A549 (cell line): Measurements from ENCODE around the gene TAS1R3. TPM values are rescaled to one million over a fixed set of nuclear protein-coding genes. Genes with fewer than 3 reads are reported as not detected.

Source experiments
- ATAC-seq, 2 experiments: fragments of 200-7000 bp in 1 of 2; fragments of >200 bp in 1 of 2; cut with Nextera tagmentation in 1 of 2; cut with Tn5 transposase in 1 of 2; 3 replicates each; pipeline versions ENCODE4 v1.8.0 to v1.9.1; 2018 to 2020; ENCODE audit warnings: mild to moderate bottlenecking in 1 of 2, moderate library complexity in 1 of 2
- CTCF ChIA-PET: fragments of 300-600 bp; sonication (Branson Sonifier 250); formaldehyde crosslinking; extraction: SDS; loops from one replicate; lab custom pipeline; 2021; ENCODE audit warnings: antibody characterized with exemption, inconsistent platforms; lab: Yijun Ruan, JAX
- POLR2A ChIA-PET: fragments of 350-600 bp; formaldehyde crosslinking; extraction: SDS; loops from one replicate; lab custom pipeline; 2021; ENCODE audit warnings: antibody characterized with exemption, inconsistent platforms; lab: Yijun Ruan, JAX
- DNase-seq, 2 experiments: peaks; one replicate each; pipeline versions ENCODE4 v3.0.0 to v3.0.0-alpha.2; 2011 to 2016; ENCODE audit warnings: low read depth in 1 of 2, low spot score in 1 of 2
- FAIRE-seq: peaks from 2 replicates; lab custom pipeline; 2011; peaks lifted over from hg19 to GRCh38; lab: Jason Lieb, UNC
- H3K27ac ChIP-seq, 2 experiments: fragments of >200 bp; sonication (Bioruptor Twin); formaldehyde crosslinking; 3 replicates each; pipeline ENCODE4 v1.5.1; 2016 to 2017
- H3K4me1 ChIP-seq: fragments of >200 bp; sonication (Bioruptor Twin); formaldehyde crosslinking; 3 replicates; pipeline ENCODE4 v1.6.1; 2016
- H3K4me2 ChIP-seq: fragments of >200 bp; sonication (Bioruptor Twin); formaldehyde crosslinking; 3 replicates; pipeline ENCODE4 v1.6.1; 2016
- H3K4me3 ChIP-seq: fragments of >200 bp; sonication (Bioruptor Twin); formaldehyde crosslinking; 3 replicates; pipeline ENCODE4 v1.5.1; 2016
- H3K9me3 ChIP-seq: fragments of >200 bp; sonication (Bioruptor Twin); formaldehyde crosslinking; 3 replicates; pipeline ENCODE4 v1.6.1; 2016
- BCL3 ChIP-seq: fragments of >200 bp; sonication (Bioruptor Twin); formaldehyde crosslinking; IDR thresholded peaks from 3 replicates; pipeline ENCODE4 v1.6.1; 2016
- BHLHE40 ChIP-seq: IDR thresholded peaks from 2 replicates; pipeline ENCODE4 v1.6.1; 2012; ENCODE audit warnings: low read depth, low read length, inconsistent platforms
- CBX8 ChIP-seq: fragments of 200-600 bp; sonication (generic); IDR thresholded peaks from 2 replicates; pipeline ENCODE4 v1.6.1; 2016
- CHD2 ChIP-seq: fragments of 150-350 bp; IDR thresholded peaks from 2 replicates; pipeline ENCODE4 v1.6.1; 2014; ENCODE audit warnings: low read length; ENCODE audit not compliant: partially characterized antibody
- EHF ChIP-seq: fragments of 250-450 bp; sonication (Bioruptor Pico); IDR thresholded peaks from 2 replicates; pipeline ENCODE4 v1.5.0; 2020; ENCODE audit warnings: mild to moderate bottlenecking
- ELK1 ChIP-seq: fragments of 150-350 bp; IDR thresholded peaks from 2 replicates; pipeline ENCODE4 v1.6.1; 2014; ENCODE audit warnings: low read depth, mild to moderate bottlenecking, low read length
- EP300 ChIP-seq, 2 experiments: fragments of >200 bp; sonication (Bioruptor Twin); formaldehyde crosslinking; IDR thresholded peaks; 2 replicates in 1 of 2; 3 replicates in 1 of 2; pipeline ENCODE4 v1.6.1; 2016 to 2017
- ESRRA ChIP-seq: fragments of 150-350 bp; IDR thresholded peaks from 2 replicates; pipeline ENCODE4 v1.6.1; 2014; ENCODE audit warnings: mild to moderate bottlenecking, low read length, borderline replicate concordance
- FOSL2 ChIP-seq, 2 experiments: fragments of 450-650 bp in 1 of 2; fragments of >200 bp in 1 of 2; sonication (Bioruptor Twin) in 1 of 2; formaldehyde crosslinking; IDR thresholded peaks; 2 replicates each; pipeline versions ENCODE4 v1.5.0 to v1.6.1; 2016 to 2020; ENCODE audit warnings: mild to moderate bottlenecking in 1 of 2, moderate library complexity in 1 of 2
- FOXS1 ChIP-seq: fragments of 250-450 bp; sonication (Bioruptor Pico); IDR thresholded peaks from 2 replicates; pipeline ENCODE4 v1.5.0; 2020; ENCODE audit warnings: mild to moderate bottlenecking, moderate library complexity
- KDM1A ChIP-seq: fragments of 200-600 bp; sonication (generic); IDR thresholded peaks from 2 replicates; pipeline ENCODE4 v1.6.1; 2016; ENCODE audit warnings: low read depth, mild to moderate bottlenecking
- MAX ChIP-seq: IDR thresholded peaks from 2 replicates; pipeline ENCODE4 v1.6.1; 2012
- MYC ChIP-seq: IDR thresholded peaks from 2 replicates; pipeline ENCODE4 v1.6.1; 2012; ENCODE audit warnings: mild to moderate bottlenecking, inconsistent platforms, low read length, improper control_type of control experiment, borderline replicate concordance
- NFE2L2 ChIP-seq: fragments of 150-350 bp; conservative IDR thresholded peaks from 2 replicates; pipeline ENCODE4 v1.6.1; 2014; ENCODE audit warnings: low read length
- POLR2A ChIP-seq: IDR thresholded peaks from 2 replicates; pipeline ENCODE4 v1.6.1; 2012; ENCODE audit warnings: mild to moderate bottlenecking, low read length
- RAD21 ChIP-seq, 2 experiments: fragments of >200 bp in 1 of 2; sonication (Bioruptor Twin) in 1 of 2; formaldehyde crosslinking in 1 of 2; IDR thresholded peaks in 1 of 2; conservative IDR thresholded peaks in 1 of 2; 2 replicates in 1 of 2; 3 replicates in 1 of 2; pipeline ENCODE4 v1.6.1; 2012 to 2018; ENCODE audit warnings: inconsistent platforms in 1 of 2
- RCOR1 ChIP-seq: fragments of 150-350 bp; IDR thresholded peaks from 2 replicates; pipeline ENCODE4 v1.6.1; 2014; ENCODE audit warnings: antibody characterized with exemption, low read length, low read depth
- ZFP36 ChIP-seq: fragments of 450-650 bp; IDR thresholded peaks from 2 replicates; pipeline ENCODE4 v1.6.1; 2014; ENCODE audit warnings: borderline replicate concordance; ENCODE audit not compliant: partially characterized antibody
- WGBS: methylation state at CpG from one replicate; pipeline ENCODE4 v1.1.6; 2017; ENCODE audit errors: missing lambda C conversion rate; 5-methylcytosine and 5-hydroxymethylcytosine counted together
- polyA plus RNA-seq, 4 experiments: library from polyadenylated mRNA; depleted of rRNA in 3 of 4; stranded (reverse); fragments of >200 nt; fragmentation: RNase III in 1 of 4; extraction: RNeasy Plus Mini Kit Qiagen cat#74134 plus additional on column Dnase treatment in 1 of 4; gene quantifications; 2 replicates in 3 of 4; 3 replicates in 1 of 4; pipeline ENCODE4 v1.2.3, GENCODE V29; 2011 to 2017

The TAS1R3 gene
- polyA plus RNA-seq, 2 of the 4 experiments (the other 2 are of a cell fraction): 0.05 to 0.15 TPM

- no peak for FAIRE-seq
- 67% methylated on average over 8 of the region's 10 CpGs for WGBS
- Histone ChIP-seq H3K4me3 (peak overlapping the region; percentile 87), H3K9me3 (no peaks in the 10 kb centered on the region), H3K4me1 (peaks cover 50% of the 10 kb centered on the region), H3K27ac (peak overlapping the region; percentile 99 to 100), H3K4me2 (peak overlapping the region; percentile 97)
- no peak for DNase-seq
- ChIA-PET POLR2A (no interaction called here), CTCF (interaction anchor here (1.1 to 7.2 kb wide), 10 partner anchors 11 to 159 kb away, joined by 3 to 73 read pairs (median 6); partner anchors contain the start of genes AURKAIP1 and TAS1R3)
- no peak for ATAC-seq
- TF ChIP-seq KDM1A (no peak), FOXS1 (CRISPR knock-in tag) (no peak), RAD21 (conservative IDR thresholded peaks at IDR 0.05 in 1 of 2, IDR thresholded peaks at IDR 0.05 in 1 of 2) (no peak), CBX8 (no peak), BCL3 (no peak), NFE2L2 (no peak), FOSL2 (IDR thresholded peaks at IDR 0.05) (no peak), FOSL2 (CRISPR knock-in tag; IDR thresholded peaks at IDR 0.05) (no peak), BHLHE40 (no peak), ZFP36 (no peak), EHF (CRISPR knock-in tag) (no peak), ESRRA (no peak), MYC (no peak), RCOR1 (no peak), ELK1 (no peak), POLR2A (no peak)
These were observed 16.0 kb downstream of the TAS1R3 start for GRCh38 chr1:1347026-1347595.

- Histone ChIP-seq H3K9me3 (no peaks in the 10 kb centered on the region), H3K4me2 (peak overlapping the region; percentile 97), H3K4me3 (peak overlapping the region; percentile 87), H3K27ac (peak overlapping the region; percentile 99 to 100), H3K4me1 (peaks cover 50% of the 10 kb centered on the region)
- 0% methylated on average over 5 of the region's 26 CpGs for WGBS
- DNase-seq: peak in 1 of 2 experiments; percentile 55
- CTCF ChIA-PET: interaction anchor here (0.7 to 7.2 kb wide), 12 partner anchors 12 to 158 kb away, joined by 3 to 73 read pairs (median 4); partner anchors contain the start of genes AURKAIP1 and TAS1R3
- FAIRE-seq: no peak
- TF ChIP-seq MYC (no peak), MAX (peak; percentile 64; the same call in 1 of the 2 replicates)
- POLR2A ChIA-PET: interaction anchor here (0.8 kb wide), 1 partner anchor 27 kb away, joined by 3 read pairs; the partner anchor contains the start of gene AURKAIP1
- peak; percentile 3 to 28; a peak in 3 of 6 replicates for ATAC-seq
These were observed 16.8 kb downstream of the TAS1R3 start for GRCh38 chr1:1347663-1348419.

GRCh38 chr1:1348420-1349255 is 17.6 kb downstream of the TAS1R3 start:
- FAIRE-seq (no peak), DNase-seq (peak in 1 of 2 experiments; percentile 63), ATAC-seq (0 out of 6 replicates have a peak, but pooled peaks of 1 of the 2 experiments have one; percentile 4)
- CTCF ChIA-PET: interaction anchor here (0.7 to 7.2 kb wide), 11 partner anchors 13 to 157 kb away, joined by 3 to 73 read pairs (median 5); partner anchors contain the start of genes AURKAIP1 and TAS1R3
- no CpG with 5 or more reads among the region's 109 CpGs for WGBS
- peak overlapping the region; percentile 99 to 100 for H3K27ac ChIP-seq
- H3K4me1 ChIP-seq: peaks cover 51% of the 10 kb centered on the region
- peak overlapping the region; percentile 87 for H3K4me3 ChIP-seq
- POLR2A ChIA-PET: interaction anchor here (0.8 kb wide), 1 partner anchor 26 kb away, joined by 3 read pairs; the partner anchor contains the start of gene AURKAIP1
- no peaks in the 10 kb centered on the region for H3K9me3 ChIP-seq
- H3K4me2 ChIP-seq: peak overlapping the region; percentile 97
- TF ChIP-seq MAX (0 out of 2 replicates have a peak, but pooled peaks have one; percentile 22), CHD2 (no peak), EP300 (IDR thresholded peaks at IDR 0.05) (no peak)
- TF ChIP-seq, all 56 proteins: peak for 1
